K562 (cell line): ENCODE results near the gene PTRHD1. TPM values are rescaled to one million over a fixed set of nuclear protein-coding genes. Genes with fewer than 3 reads are reported as not detected.

Source experiments
- BRCA1 ChIP-seq, 2 experiments: fragments of 450-650 bp in 1 of 2; sonication (generic) in 1 of 2; formaldehyde crosslinking in 1 of 2; IDR thresholded peaks; 2 replicates each; pipeline versions ENCODE4 v1.5.0 to v1.6.1; 2017 to 2020; ENCODE audit warnings: mild to moderate bottlenecking in 1 of 2, missing genetic modification reagents in 1 of 2
- CBX2 ChIP-seq: fragments of 200-600 bp; sonication (generic); IDR thresholded peaks from one replicate; pipeline ENCODE4 v1.6.1; 2012; ENCODE audit warnings: mild to moderate bottlenecking, low read length, inconsistent platforms; ENCODE audit not compliant: insufficient read depth, poor library complexity, severe bottlenecking
- FOXP1 ChIP-seq: sonication (generic); formaldehyde crosslinking; IDR thresholded peaks from 2 replicates; pipeline ENCODE4 v1.8.0; 2022; ENCODE audit warnings: mild to moderate bottlenecking, missing genetic modification reagents
- MYC ChIP-seq, 2 experiments: fragments of 250-450 bp in 1 of 2; sonication (Bioruptor Pico) in 1 of 2; IDR thresholded peaks; 2 replicates each; pipeline versions ENCODE4 v1.5.1 to v1.6.1; 2012 to 2021; ENCODE audit warnings: low read depth in 2 of 2, borderline replicate concordance in 1 of 2, improper control_type of control experiment in 1 of 2, low read length in 1 of 2, mild to moderate bottlenecking in 1 of 2, moderate library complexity in 1 of 2
- POLR2AphosphoS2 ChIP-seq: IDR thresholded peaks from 2 replicates; pipeline ENCODE4 v1.6.1; 2012; ENCODE audit warnings: low read length, improper control_type of control experiment
- REST ChIP-seq, 2 experiments: fragments of 450-650 bp; formaldehyde crosslinking in 1 of 2; IDR thresholded peaks; 2 replicates each; pipeline versions ENCODE4 v1.4.0 to v1.6.1; 2014 to 2020; ENCODE audit warnings: mild to moderate bottlenecking in 2 of 2, borderline replicate concordance in 1 of 2, low read depth in 1 of 2
- THAP12 ChIP-seq: fragments of 250-450 bp; sonication (Bioruptor Pico); IDR thresholded peaks from 2 replicates; pipeline ENCODE4 v1.9.0; 2021; ENCODE audit warnings: mild to moderate bottlenecking, inconsistent platforms
- ZNF274 ChIP-seq: IDR thresholded peaks from 2 replicates; pipeline ENCODE4 v1.6.1; 2011; ENCODE audit warnings: low read depth, mild to moderate bottlenecking, low read length, moderate library complexity, borderline replicate concordance
- ZNF764 ChIP-seq: fragments of 250-450 bp; sonication (Bioruptor Pico); IDR thresholded peaks from 2 replicates; pipeline ENCODE4 v1.4.0; 2020; ENCODE audit warnings: low read depth, mild to moderate bottlenecking, moderate library complexity
- polyA plus RNA-seq, 8 experiments: library from polyadenylated mRNA; depleted of rRNA in 4 of 8; stranded (reverse) in 5 of 8; unstranded in 3 of 8; fragments of >200 nt; fragmentation: Nextera tagmentation in 2 of 8; fragmentation: Illumina TruSeq in 1 of 8; extraction: Ambion mirVana in 2 of 8; extraction: Trizol in 1 of 8; gene quantifications; 2 replicates each; pipeline versions ENCODE4 v1.2.1 to v1.2.3, GENCODE V29; 2011 to 2014; ENCODE audit warnings: inconsistent platforms in 1 of 8, missing spikeins in 1 of 8
- total RNA-seq, 7 experiments: library from RNA; depleted of rRNA in 6 of 7; stranded (reverse); fragments of >200 nt in 6 of 7; fragmentation: Illumina TruSeq in 2 of 7; extraction: Trizol in 2 of 7; gene quantifications; 2 replicates each; pipeline versions ENCODE4 v1.2.1 to v1.2.3, GENCODE V29; 2011 to 2021; ENCODE audit warnings: low replicate concordance in 1 of 7

The PTRHD1 gene
- total and polyA plus RNA-seq, 9 of the 15 experiments (the other 6 are each of a cell fraction or from before 2014, with no cell fraction given) = 15.8 to 83.2 (median 46.6) TPM

GRCh38 chr2:24827321-24828237, 34.4 kb upstream of the PTRHD1 start (continued):
- TF ChIP-seq BRCA1 (IDR thresholded peaks at IDR 0.05) (no peak), BRCA1 (CRISPR knock-in tag; IDR thresholded peaks at IDR 0.05) (0 out of 2 replicates have a peak, but pooled peaks have one; percentile 45), MYC (IDR thresholded peaks at IDR 0.05; ENCODE audit: low read depth, low read length) (0 out of 2 replicates have a peak, but pooled peaks have one; percentile 51), MYC (CRISPR knock-in tag; IDR thresholded peaks at IDR 0.05; ENCODE audit: borderline replicate concordance, low read depth) (no peak), ZNF274 (no peak), POLR2AphosphoS2 (peak; percentile 53; the same call in 1 of the 2 replicates), ZNF764 (no peak), THAP12 (CRISPR knock-in tag) (no peak), FOXP1 (CRISPR knock-in tag) (0 out of 2 replicates have a peak, but pooled peaks have one; percentile 32), REST (IDR thresholded peaks at IDR 0.05; ENCODE audit: borderline replicate concordance) (peak; percentile 88), REST (CRISPR knock-in tag; IDR thresholded peaks at IDR 0.05; ENCODE audit: low read depth) (no peak), CBX2 (no peak)
- TF ChIP-seq, all 486 proteins: peak for 28
